ENCODE measurements around the gene ABI3. TPM values are rescaled to one million over a fixed set of nuclear protein-coding genes. Genes with fewer than 3 reads are reported as not detected.

Gene ABI3
- total and polyA plus RNA-seq, 9 of the 15 experiments (the other 6 are each of a cell fraction or from before 2014, with no cell fraction given): not detected

GRCh38 chr17:49191917-49192741 is 18.4 kb upstream of the ABI3 start (continued):
- TF ChIP-seq PHF21A (IDR thresholded peaks at IDR 0.05; ENCODE audit: borderline replicate concordance, low read depth) (peak; percentile 48; the same call in 1 of the 2 replicates), ZNF197 (CRISPR knock-in tag; IDR thresholded peaks at IDR 0.05; ENCODE audit: low read depth) (peak; percentile 70; the same call in 1 of the 2 replicates)

- H2AFZ ChIP-seq (ENCODE audit: low read depth, low read length): peak overlapping the region; percentile 99
- H3K9me3 ChIP-seq (replicated peaks; ENCODE audit: control insufficient read depth, insufficient read depth, low read depth, low read length): no peaks in the 10 kb centered on the region
- no peaks in the 10 kb centered on the region for H3K79me2 ChIP-seq (ENCODE audit: control insufficient read depth, insufficient read depth, low read length)
- BruUV-seq (replicated peaks): no TSS peak
- in situ Hi-C loops (cut with MboI) (no loop called here), intact Hi-C loops (cut with micrococcal nuclease) (loop anchor here (5.0 kb wide), 2 partner anchors 34 to 301 kb away; partner anchors contain the start of gene ATP5MC1)
- CTCF ChIA-PET (ENCODE audit: low intra/inter-chr PET ratio): no interaction called here
- H4K20me1 ChIP-seq (replicated peaks; ENCODE audit: control insufficient read depth, insufficient read depth, low read length): no peaks in the 10 kb centered on the region
- peak overlapping the region; percentile 72 for H3K4me3 ChIP-seq
- H3K4me1 ChIP-seq (replicated peaks in 1 of 2; ENCODE audit: control insufficient read depth in 2 of 2, insufficient read depth in 2 of 2, low read length in 2 of 2): peaks cover 7 to 9% of the 10 kb centered on the region in 2 experiments; a peak in 3 of 5 replicates
- peak overlapping the region; percentile 90 to 97 for H3K9ac ChIP-seq (ENCODE audit: insufficient read depth in 1 of 2, low read depth in 2 of 2, low read length in 2 of 2)
- no peaks in the 10 kb centered on the region for H3K27me3 ChIP-seq (ENCODE audit: control insufficient read depth in 2 of 2, insufficient read depth in 2 of 2, low read length in 2 of 2)
- FAIRE-seq (no peak), ATAC-seq (peak; percentile 6; the same call in 2 of the 3 replicates), DNase-seq (ENCODE audit: extremely low read depth in 1 of 4, low spot score in 3 of 4) (peak; percentile 52 to 67 (median 62))
- peak overlapping the region; percentile 94 for H3K4me2 ChIP-seq (ENCODE audit: insufficient read depth, low read length)
- no peaks in the 10 kb centered on the region for H3K9me1 ChIP-seq (ENCODE audit: control insufficient read depth, insufficient read depth, low read length)
- POLR2A ChIA-PET: interaction anchor here (0.6 to 1.0 kb wide), 6 partner anchors 9 to 206 kb away, joined by 3 to 7 read pairs (median 4); no protein-coding TSS in a partner anchor
- no peaks in the 10 kb centered on the region for H3K36me3 ChIP-seq (ENCODE audit: control insufficient read depth, insufficient read depth, low read length)
- 2% methylated on average over 21 of the region's 21 CpGs for WGBS (ENCODE audit: insufficient coverage, low coverage, missing lambda C conversion rate)
- peak overlapping the region; percentile 99; the same call in 2 of the 3 replicates for H3K27ac ChIP-seq (ENCODE audit: extremely low read depth, low read depth, low read length)
- TF ChIP-seq SNIP1 (IDR thresholded peaks at IDR 0.05; ENCODE audit: low read depth) (peak; percentile 73), ZNF511 (CRISPR knock-in tag; IDR thresholded peaks at IDR 0.05) (no peak), SMAD2 (IDR thresholded peaks at IDR 0.05; ENCODE audit: low read depth, low read length) (no peak), FIP1L1 (IDR thresholded peaks at IDR 0.05; ENCODE audit: low read depth, low read length, poor library complexity, severe bottlenecking) (no peak), THAP12 (CRISPR knock-in tag; IDR thresholded peaks at IDR 0.05) (no peak), ZNF184 (CRISPR knock-in tag; IDR thresholded peaks at IDR 0.05) (no peak), IRF9 (tag; IDR thresholded peaks at IDR 0.05) (no peak), SUPT5H (IDR thresholded peaks at IDR 0.05) (no peak), THRB (CRISPR knock-in tag; conservative IDR thresholded peaks at IDR 0.05) (no peak; the same call in 1 of the 2 replicates)
Observed at GRCh38 chr17:49193513-49194296, 16.8 kb upstream of the ABI3 start.

Data from K562 (cell line).